Stimulated activated CD4-positive, alpha-beta T cell treated with anti-CD3 and anti-CD28 coated beads, Interleukin-4, amount 100 ng/mL, for 24 hours (primary cell): ENCODE results near the gene RPS6KC1.
"Not testable (repeated sequence)": the region's sequence is repeated elsewhere in the genome, so short reads cannot be mapped to it uniquely, and the experiment has no call there.

Source experiments
- DNase-seq: peaks from one replicate; pipeline ENCODE4 v3.0.0-alpha.2; 2020

The RPS6KC1 gene

DNA sequence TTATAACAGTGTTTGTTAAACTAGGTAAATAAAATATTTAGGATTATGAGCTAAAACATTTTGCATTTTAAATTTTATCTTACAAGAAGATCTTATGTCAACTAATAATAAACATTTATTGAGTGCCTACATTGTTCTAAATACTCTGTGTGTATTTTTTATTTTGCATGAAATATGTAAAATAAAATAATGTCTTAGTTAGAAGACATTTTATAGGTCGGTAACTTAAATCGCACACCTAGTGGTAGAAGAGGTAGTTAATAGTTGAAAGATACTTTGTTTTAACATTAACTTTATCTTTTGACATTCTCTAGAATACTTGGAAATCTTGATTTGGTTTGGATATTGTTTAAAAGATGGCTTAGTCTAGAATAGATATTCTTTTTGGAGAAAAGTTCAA, 60.5 kb downstream of the RPS6KC1 start:
- DNase-seq = no peak

DNA sequence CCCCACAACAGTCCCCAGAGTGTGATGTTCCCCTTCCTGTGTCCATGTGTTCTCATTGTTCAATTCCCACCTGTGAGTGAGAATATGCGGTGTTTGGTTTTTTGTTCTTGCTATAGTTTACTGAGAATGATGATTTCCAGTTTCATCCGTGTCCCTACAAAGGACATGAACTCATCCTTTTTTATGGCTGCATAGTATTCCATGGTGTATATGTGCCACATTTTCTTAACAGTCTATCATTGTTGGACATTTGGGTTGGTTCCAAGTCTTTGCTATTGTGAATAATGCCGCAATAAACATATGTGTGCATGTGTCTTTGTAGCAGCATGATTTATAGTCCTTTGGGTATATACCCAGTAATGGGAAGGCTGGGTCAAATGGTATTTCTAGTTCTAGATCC, 61.7 kb downstream of the RPS6KC1 start:
- DNase-seq = not testable (repeated sequence)

DNA sequence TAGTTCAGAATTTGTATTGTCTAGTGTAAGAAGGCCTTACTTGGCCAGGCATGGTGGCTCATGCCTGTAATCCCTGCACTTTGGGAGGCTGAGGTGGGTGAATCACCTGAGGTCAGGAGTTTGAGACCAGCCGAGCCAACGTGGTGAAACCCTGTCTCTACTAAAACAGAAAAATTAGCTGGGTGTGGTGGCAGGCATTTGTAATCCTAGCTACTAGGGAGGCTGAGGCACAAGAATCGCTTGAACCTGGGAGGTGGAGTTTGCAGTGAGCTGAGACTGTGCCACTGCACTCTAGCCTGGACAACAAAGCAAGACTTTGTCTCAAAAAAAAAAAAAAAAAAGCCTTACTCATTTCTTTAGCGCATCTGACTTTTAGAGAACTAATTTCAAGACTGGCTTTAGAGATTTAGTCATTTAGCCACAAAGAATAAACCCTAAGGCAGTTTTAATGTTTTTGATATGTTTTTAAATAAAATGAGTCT, 66.7 kb downstream of the RPS6KC1 start:
- DNase-seq = not testable (repeated sequence)

DNA sequence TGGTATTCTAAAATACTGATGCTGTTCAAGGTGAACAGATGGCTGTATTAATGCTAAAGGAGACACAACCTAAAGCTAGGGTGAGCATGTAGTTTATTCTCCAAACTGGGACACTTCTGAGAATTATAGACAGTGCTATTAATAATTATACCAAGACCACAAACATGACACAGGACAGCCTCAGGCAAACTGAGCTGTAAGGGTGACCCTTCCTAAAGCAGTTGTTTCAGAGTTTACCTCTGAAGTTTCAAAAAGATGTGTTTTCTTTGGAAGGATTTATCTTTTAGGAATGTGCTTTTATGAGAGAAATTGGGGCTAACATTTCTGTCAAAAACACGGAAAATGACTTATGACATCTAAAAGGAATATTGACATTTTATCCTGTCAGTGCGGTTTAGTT, 68.8 kb downstream of the RPS6KC1 start:
- no peak for DNase-seq

DNA sequence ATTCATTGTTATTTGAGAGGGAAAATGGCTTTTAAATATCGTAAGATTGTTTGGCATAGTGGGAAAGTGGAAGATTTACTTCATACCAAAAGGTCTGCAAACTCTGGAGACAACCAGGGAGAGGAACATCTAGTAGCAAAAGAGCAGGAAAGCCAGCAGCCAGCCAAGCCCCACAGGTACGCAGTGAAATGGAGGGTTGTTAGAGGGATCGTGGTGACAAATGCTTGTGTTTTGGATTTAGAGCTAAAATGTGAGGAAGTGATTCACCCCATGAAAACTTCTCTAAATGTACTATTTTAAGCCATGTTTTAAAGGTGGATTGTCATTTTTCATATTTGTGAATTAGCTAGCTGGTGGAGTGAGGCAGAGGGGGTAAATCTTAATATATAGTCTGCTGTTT, 69.3 kb downstream of the RPS6KC1 start:
- DNase-seq = no peak

DNA sequence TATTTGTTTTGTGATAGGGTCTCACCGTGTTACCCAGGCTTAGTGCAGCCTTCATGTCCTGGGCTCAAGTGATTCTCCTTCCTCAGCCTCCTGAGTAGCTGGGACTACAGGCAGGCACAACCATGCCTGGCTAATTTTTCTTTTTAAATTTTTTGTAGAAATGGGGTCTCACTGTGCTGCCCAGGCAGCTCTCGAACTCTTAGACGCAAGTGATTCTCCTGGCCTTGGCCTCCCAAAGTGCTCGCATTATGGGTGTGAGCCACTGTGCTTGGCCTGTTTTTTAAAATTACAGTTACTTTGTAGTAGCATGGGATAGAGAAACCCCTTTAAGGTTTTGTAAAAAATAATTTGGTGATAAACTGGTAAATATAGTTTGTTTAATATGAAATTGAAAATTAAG, 69.9 kb downstream of the RPS6KC1 start:
- DNase-seq = no peak

DNA sequence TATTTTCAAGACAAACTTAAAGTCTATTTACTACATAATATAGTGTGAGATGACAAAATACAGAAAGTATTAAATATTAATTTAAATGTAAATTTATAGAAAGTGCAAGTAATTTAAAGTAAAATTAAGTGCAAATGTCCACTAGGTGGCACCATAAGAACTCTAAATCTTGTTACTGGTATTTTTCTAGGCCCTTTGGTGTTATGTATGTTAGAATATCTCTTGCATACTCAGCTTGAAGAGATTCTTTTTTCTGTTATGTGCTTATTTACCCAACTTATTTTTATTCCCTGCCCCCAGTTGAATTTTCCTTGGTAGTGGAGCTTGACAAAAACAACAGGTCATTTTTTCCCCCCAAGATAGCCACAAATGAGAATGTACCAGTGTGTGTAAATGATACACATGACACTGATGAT, 71.5 kb downstream of the RPS6KC1 start:
- no peak for DNase-seq

DNA sequence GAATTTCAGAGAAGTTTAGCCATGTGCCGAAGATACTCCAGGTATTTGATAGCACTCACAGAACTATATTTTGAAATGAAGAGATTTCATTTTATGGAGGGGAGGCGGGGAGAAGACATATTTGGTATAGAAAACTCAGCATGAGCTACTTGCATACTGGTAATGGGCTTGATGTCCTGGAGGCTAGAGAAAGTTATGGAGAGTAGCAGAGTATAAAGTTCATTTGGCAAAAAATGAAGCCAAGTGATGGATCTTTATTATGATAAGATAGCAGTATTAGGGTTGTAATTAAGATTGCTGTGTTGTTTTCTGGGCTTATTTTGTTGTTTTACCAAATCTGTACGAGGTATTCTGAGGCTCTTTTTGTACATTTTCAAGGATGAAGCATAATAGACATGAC, 72.0 kb downstream of the RPS6KC1 start:
- no peak for DNase-seq

DNA sequence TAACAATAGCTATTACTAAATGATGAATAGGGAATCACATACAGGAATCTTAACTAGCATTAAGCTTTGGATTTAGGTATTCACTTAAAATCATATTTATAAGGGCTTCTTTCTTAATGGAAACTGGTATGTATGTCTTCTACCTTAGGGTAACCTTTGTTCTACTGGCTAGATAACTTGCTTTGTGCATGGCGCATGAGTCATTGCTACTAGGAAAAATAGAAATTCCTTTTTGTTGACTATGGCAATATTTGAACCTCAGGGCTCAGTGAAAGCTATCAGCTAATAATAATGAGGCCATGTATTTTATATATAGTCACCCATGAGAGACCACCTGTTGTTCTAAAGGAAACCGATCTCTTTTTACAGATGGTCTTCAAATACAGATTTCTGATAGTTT, 72.5 kb downstream of the RPS6KC1 start:
- DNase-seq = no peak

DNA sequence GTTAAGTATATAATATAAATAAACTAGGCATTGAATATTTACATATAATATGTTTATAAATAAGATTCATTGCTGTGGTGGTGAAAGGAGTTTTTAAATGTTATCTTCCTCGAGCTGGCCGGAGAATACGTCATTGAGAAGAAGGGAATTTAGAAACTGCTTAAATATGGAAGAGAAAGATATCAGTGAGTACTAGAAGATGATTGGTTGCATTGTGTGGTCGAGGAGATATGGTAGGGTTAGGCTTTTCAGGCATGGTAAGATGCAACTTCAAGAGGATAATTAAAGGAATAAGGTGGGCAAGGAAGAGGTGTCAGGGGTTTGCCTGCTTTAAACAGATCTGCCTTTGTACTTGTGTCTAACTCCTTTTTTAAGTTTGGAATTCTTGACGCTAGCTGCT, 73.5 kb downstream of the RPS6KC1 start:
- DNase-seq = no peak

DNA sequence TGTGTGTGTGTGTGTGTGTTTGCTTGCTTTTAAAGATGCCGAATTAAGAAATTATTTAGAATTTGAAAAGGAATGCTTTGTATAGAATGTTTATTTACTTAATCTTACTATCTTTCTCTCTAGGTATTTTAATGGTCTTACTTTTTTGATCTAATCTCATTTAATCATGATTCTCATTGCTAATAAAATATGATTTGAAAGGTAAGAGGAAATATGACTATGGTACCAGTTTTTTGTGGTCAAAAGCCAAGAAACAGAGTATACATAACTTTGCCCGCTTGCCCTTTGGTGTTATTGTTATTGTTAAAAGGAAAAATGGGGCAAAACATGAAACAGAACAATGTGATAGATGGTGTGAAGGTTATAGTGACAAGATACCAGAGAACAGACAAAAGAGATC, 74.6 kb downstream of the RPS6KC1 start:
- DNase-seq = no peak

DNA sequence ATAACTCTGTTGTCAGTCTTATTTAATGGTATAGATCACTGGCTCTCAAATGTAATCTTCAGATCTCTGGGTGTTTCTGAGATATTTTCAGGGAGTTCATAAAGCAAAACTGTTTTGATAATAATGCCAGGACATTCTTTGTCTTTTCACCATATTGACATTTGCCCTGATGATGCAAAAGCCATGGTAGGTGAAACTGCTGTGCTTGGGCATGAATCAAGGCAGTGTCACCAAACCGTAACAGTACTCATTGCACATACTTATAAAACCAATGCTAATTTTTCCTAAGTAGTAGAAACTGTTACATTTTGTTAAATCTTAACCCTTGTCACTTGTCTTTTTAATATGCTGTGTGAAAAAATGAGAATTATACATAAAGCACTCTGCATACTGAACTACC, 76.0 kb downstream of the RPS6KC1 start:
- DNase-seq = no peak

DNA sequence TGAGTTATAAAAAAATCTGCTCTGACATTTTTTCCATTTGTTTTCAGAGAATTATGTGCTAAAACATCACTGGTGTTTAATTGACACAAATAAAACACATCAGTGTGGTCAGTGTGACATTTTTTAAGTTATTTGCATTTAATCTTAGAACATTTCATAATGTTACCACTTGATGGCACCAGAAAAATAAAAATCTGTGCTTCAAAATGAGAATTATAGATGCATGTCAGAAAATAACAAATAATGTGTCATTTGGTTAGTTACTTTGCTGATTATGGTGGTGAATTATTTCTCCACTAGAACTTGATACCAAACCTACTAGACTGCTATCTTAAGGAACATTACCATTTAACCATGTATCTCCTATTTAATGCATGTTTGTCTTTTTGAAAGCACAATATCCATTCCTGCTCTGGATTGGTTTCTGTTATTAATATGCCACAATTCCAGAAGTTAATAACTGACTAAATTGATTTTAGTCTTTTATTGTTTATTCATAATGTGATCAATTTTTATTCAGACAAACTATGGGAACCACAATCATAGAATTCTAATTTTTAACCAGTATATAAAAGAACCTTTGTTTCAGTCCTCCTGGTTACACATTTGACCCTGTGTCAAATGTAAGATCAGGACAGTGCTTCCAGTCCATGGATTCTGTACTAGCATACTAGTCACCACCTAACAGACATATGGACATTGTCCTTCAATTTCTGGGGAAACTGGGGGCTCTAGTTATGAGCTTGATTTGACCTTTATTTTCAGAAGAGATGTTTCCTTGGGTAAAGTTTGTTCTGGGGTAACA, 81.0 kb downstream of the RPS6KC1 start:
- no peak for DNase-seq

DNA sequence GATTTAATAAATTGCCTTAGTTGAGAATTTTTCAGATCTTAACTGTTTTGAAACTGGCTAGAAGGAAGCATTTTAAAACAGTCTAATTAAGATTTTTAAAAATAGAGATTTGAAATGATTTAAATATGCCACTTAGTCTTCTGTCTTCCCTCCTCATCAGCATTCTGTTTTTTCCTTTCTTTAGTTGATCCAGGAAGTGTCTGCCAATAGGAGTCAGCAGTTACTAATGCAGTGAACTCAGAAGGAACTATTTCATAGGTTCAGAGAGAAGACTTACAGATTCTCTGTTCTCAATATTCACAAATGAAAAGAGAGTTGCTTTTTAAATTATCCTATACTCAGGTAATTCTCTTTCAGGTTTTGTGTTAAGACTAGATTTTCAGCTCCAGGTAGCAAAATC, 84.5 kb downstream of the RPS6KC1 start:
- DNase-seq = no peak

DNA sequence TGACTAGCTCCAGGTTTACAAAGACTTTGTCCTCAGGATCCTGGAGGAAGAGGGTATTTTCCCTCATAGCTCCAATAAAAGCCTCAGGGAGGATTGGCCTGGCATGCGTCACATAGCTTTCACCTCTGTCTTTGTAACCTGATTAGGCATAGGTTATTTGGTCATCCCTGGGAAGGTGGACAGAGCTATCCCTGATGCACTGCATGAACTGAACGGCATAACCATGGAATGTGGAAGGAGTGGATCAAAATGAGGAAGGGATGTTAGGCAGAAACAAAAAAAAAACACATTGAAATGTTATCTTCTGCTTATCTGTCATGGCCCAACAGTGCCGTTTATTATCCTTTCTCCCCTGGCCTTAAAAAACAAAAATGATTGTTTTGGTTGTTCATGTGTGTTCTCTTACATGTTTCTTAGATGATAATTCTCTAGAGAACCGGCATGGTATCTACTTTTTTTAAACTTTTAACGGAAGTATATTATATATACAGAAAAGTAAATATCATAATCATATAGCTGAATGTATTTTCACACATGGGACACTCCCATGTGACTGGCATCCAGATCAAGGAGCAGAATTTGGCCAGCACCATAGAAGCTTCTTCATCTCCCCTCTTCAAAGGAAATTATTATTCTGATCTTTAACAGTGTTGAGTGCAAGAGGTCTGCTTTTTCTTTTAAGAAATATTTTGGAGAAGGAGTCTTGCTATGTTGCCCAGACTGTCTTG, 85.3 kb downstream of the RPS6KC1 start:
- DNase-seq = no peak

DNA sequence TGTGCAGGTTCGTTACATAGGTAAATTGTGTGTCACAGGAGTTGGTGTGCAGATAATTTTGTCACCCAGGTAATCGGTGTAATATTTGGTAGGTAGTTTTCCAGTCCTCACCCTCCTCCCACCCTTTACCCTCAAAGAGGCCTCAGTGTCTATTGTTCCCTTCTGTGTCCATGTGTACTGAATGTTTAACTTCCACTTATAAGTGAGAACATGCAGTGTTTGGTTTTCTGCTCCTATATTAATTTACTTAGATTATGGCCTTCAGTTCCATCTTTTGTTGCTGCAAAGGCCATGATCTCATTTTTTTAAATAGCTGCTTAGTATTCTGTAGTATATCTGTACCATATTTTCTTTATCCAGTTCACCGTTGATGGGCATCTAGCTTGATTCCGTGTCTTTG, 87.3 kb downstream of the RPS6KC1 start:
- no peak for DNase-seq

DNA sequence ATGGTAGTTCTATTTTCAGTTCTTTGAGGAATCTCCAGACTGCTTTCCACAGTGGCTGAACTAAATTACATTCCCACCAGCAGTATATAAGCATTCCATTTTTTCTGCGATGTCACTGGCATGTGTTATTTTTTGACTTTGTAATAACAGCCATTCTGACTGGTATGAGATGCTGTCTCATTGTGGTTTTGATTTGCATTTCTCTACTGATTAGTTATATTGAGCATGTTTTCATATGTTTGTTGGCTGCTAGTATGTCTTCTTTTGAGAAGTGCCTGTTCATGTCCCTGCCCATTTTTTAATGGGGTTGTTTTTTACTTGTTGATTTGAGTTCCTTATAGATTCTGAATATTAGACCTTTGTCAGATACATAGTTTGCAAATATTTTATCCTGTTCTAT, 87.9 kb downstream of the RPS6KC1 start:
- no peak for DNase-seq

DNA sequence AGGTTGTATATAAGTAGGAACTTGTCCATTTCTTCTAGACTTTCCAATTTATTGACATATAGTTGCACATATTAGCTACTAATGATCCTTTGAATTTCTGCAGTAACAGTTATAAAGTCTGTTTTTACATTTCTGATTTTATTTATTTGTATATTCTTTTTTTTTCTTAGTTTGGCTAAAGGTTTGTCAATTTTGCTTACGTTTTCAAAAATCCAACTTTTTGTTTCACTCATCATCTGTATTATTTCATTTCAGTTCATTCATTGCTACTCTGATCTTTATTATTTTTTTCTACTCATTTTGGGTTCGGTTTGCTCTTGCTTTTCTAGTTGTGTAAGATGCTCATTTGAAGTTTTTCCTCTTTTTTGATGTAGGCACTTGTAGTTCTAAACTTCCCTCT, 97.9 kb downstream of the RPS6KC1 start:
- DNase-seq = no peak

DNA sequence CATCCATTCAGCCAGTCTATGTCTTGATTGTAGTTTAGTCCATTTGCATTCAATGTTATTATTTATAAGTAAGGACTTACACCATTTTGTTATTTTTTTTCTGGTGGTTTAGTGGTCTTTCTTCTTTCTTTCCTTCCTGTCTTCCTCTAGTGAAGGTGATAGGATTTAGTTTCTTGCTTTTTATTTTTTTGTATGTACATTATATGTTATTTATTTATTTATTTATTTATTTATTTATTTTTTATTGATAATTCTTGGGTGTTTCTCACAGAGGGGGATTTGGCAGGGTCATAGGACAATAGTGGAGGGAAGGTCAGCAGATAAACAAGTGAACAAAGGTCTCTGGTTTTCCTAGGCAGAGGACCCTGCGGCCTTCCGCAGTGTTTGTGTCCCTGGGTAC, 99.0 kb downstream of the RPS6KC1 start:
- not testable (repeated sequence) for DNase-seq

DNA sequence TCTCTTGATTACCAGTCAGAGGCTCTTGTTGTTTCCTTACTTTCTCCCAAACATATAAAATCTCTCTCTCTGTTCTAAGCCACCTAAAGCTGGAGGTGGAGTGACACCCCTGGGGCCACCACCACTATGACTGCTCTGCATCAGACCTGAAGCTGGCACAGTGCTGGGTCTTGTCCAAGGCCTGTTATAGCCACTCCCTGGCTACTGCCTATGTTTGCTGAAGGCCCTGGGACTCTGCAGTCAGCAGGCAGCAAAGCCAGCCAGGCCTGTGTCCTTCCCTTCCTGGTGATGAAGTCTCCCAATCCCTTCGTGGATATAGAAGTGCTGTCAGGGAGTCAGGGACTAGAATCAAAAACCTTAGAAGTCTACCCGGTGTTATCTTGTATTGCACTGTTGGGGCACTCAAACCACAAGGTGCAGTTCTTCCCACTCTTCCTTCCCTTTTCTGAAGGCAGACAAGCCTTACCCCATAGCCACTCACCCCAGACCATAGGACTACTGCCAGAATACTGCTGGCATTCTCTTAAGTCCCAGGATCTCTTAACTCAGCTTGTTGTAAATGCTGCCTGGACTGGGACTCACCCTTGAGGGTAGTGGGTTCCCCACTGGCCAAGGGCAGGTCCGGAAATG, 103.1 kb downstream of the RPS6KC1 start:
- DNase-seq = no peak

DNA sequence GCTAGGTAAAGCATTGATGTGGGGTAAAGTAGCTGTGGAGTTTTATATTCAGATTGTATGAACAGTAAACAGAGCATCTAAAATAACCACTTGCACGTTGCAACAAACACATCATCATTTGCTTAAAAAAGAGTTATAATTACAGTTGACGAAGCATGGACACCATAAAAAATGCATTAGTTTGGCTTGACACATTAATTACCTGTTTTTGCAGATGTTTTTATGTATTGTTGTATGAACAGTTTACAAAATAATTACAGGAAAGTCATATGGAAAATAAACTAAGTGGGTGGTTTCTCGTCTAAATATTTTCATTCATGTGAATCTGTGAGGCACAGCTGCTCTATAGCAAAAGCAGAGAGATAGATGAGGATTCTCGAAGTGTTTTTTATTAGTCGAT, 108.3 kb downstream of the RPS6KC1 start:
- no peak for DNase-seq

DNA sequence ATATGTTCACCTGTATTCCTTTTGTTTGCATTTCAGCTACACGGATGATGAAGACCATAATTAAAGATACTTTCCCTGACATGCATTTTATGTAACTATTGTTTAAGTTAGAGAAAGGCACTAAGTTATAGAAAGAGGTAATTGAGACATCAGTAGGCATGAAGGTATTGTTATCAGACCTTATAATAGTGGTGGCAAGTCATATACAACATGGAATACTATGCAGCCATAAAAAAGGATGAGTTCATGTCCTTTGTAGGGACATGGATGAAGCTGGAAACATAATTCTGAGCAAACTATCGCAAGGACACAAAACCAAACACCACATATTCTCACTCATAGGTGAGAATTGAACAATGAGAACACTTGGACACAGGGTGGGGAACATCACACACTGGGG, 109.4 kb downstream of the RPS6KC1 start:
- not testable (repeated sequence) for DNase-seq

DNA sequence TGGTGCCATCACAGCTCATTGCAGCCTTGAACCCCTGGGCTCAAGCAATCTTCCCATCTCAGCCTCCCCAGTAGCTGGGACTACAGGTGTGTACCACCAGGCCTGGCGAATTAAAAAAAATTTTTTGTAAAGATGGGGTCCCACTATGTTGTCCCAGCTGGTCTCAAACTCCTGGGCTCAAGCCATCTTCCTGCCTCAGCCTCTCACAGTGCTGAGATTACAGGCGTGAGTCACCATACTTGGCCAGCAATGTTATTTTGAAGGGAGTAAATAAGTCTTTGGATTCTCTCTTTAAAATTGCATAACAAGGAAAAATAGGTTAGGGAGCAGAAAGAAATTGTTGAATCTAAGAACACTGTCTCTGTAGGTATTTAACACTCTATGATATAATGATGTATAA, 111.3 kb downstream of the RPS6KC1 start:
- no peak for DNase-seq

DNA sequence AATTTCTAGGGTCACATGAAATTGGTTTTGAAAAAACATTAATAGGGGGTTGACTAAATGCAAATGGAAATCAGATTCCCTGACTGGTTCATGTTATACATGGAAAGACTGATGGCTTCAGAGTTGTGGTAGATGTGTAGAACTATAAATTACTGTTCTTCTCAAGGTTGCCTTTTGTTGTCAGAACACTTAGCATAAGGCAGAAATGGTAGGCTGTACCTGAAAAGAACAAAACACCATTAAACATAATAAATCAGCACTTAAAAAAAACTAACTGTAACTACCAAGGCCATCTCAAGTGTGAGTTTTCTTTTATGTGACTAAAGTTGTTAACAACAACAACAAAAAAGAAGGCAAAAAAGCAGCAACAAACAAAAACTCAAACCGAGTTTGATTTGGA, 111.8 kb downstream of the RPS6KC1 start:
- DNase-seq = no peak
